GDM1 (cell line): Measurements from ENCODE around the gene NUP210.

ENCODE experiments used
- DNase-seq: peaks from one replicate; lab custom pipeline; 2025; lab: John Stamatoyannopoulos, UW

Gene NUP210

GRCh38 chr3:13274551-13275332, 145.4 kb downstream of the NUP210 start:
- DNase-seq: no peak

- no peak for DNase-seq
These were observed 146.0 kb downstream of the NUP210 start for GRCh38 chr3:13274125-13274524.

- no peak for DNase-seq
These were observed 146.5 kb downstream of the NUP210 start for GRCh38 chr3:13273604-13274105.

DNA sequence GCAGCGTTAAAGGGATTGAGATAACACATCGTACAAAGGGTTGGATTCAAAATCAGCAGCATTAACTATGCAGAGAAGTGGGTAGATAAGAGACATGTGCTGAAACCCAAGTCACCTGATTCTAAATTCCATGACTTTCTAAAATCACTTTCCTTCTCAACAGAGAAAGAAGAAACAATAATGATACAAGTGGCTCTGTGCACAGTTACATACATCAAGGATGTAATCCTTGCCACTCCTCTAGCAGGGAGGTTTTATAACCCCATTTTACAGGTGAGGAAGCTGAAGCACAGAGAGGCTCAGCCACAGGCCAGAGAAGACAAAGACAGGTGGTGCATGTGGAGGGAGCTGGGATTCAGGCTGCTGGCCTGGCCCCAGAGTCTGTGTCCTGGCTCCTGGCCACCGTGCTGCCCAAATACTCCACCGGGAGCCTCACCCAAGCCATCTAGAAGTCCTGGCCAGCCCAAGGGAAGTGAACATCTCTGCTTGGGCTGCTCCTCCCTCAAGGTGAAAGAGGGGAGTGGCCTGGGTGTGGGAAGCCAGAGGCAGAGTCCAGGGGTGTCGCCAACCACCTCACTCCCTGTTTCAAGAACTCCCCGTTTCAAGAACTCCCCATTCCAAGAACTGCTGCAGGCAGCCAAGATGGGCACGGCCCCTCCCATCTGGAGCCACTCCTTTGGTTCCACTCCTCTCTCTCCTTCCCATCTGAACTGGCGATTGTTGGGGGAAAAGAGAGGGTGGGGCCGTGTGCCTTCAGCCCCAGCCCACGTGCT, 147.1 kb downstream of the NUP210 start:
- DNase-seq: no peak

DNA sequence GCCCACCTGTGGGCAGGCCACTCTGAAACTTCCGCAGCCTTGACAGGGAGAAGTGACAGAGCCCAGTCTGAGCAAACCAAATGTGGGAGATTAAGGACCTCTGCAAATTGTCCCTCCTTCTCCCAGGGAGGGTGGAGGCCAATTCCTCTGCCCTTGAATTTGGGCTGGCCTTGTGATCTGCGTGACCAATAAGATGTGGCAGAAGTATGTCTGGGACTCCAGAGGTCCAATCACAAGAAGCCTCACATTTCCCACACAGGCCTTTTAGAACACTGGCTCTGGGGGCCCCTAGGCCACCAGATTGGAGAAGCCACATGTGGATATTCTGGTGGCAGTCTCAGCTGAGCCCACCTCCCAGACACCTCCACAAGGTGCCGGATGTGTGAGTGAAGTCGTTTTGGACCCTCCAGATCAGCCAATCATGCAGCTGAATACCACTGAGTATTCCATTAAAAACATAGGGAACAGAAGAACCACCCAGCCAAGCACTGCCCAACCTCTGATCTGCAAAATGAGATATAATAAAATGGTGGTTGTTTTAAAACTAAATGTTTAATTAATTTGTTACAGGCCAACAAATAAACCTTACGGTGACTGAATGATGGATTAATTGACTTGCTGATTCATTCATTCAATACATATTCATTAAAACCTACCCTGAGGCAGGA, 150.3 kb downstream of the NUP210 start:
- DNase-seq: no peak

- no peak for DNase-seq
These were observed 151.1 kb downstream of the NUP210 start for GRCh38 chr3:13268961-13269441.

- DNase-seq: no peak
These were observed 152.0 kb downstream of the NUP210 start for GRCh38 chr3:13268120-13268519.

GRCh38 chr3:13266651-13267362, 153.3 kb downstream of the NUP210 start:
- DNase-seq: no peak
